Ovary (tissue), 3 donors: ENCODE data around the gene TP53I3.

Source experiments
- CTCF ChIP-seq, 3 donors: fragments of 450-650 bp in 2 of 3; fragments of 200-600 bp in 1 of 3; IDR thresholded peaks; one replicate each; pipeline versions ENCODE4 v1.5.1 to v1.8.0; 2016 to 2022; ENCODE audit warnings: antibody characterized with exemption in 3 of 3, mild to moderate bottlenecking in 1 of 3
- POLR2A ChIP-seq: fragments of 450-650 bp; IDR thresholded peaks from one replicate; pipeline ENCODE4 v1.6.1; 2017; ENCODE audit warnings: antibody characterized with exemption, mild to moderate bottlenecking, moderate library complexity
- donor health status: DM: no; HTN: no; CAD: no.

- TF ChIP-seq CTCF (IDR thresholded peaks at IDR 0.05) (no peak), POLR2A (no peak)
These were observed 1.6 kb upstream of the TP53I3 start for GRCh38 chr2:24086241-24086640.
